A549 (cell line): ENCODE data around the gene IDE. TPM values are rescaled to one million over a fixed set of nuclear protein-coding genes. Genes with fewer than 3 reads are reported as not detected.

Source experiments
- ATAC-seq, 2 experiments: fragments of 200-7000 bp in 1 of 2; fragments of >200 bp in 1 of 2; cut with Nextera tagmentation in 1 of 2; cut with Tn5 transposase in 1 of 2; 3 replicates each; pipeline versions ENCODE4 v1.8.0 to v1.9.1; 2018 to 2020; ENCODE audit warnings: mild to moderate bottlenecking in 1 of 2, moderate library complexity in 1 of 2
- CTCF ChIA-PET: fragments of 300-600 bp; sonication (Branson Sonifier 250); formaldehyde crosslinking; extraction: SDS; loops from one replicate; lab custom pipeline; 2021; ENCODE audit warnings: antibody characterized with exemption, inconsistent platforms; lab: Yijun Ruan, JAX
- POLR2A ChIA-PET: fragments of 350-600 bp; formaldehyde crosslinking; extraction: SDS; loops from one replicate; lab custom pipeline; 2021; ENCODE audit warnings: antibody characterized with exemption, inconsistent platforms; lab: Yijun Ruan, JAX
- DNase-seq, 2 experiments: peaks; one replicate each; pipeline versions ENCODE4 v3.0.0 to v3.0.0-alpha.2; 2011 to 2016; ENCODE audit warnings: low read depth in 1 of 2, low spot score in 1 of 2
- FAIRE-seq: peaks from 2 replicates; lab custom pipeline; 2011; peaks lifted over from hg19 to GRCh38; lab: Jason Lieb, UNC
- H3K27ac ChIP-seq, 2 experiments: fragments of >200 bp; sonication (Bioruptor Twin); formaldehyde crosslinking; 3 replicates each; pipeline ENCODE4 v1.5.1; 2016 to 2017
- H3K4me1 ChIP-seq: fragments of >200 bp; sonication (Bioruptor Twin); formaldehyde crosslinking; 3 replicates; pipeline ENCODE4 v1.6.1; 2016
- H3K4me2 ChIP-seq: fragments of >200 bp; sonication (Bioruptor Twin); formaldehyde crosslinking; 3 replicates; pipeline ENCODE4 v1.6.1; 2016
- H3K4me3 ChIP-seq: fragments of >200 bp; sonication (Bioruptor Twin); formaldehyde crosslinking; 3 replicates; pipeline ENCODE4 v1.5.1; 2016
- H3K9me3 ChIP-seq: fragments of >200 bp; sonication (Bioruptor Twin); formaldehyde crosslinking; 3 replicates; pipeline ENCODE4 v1.6.1; 2016
- CBX8 ChIP-seq: fragments of 200-600 bp; sonication (generic); IDR thresholded peaks from 2 replicates; pipeline ENCODE4 v1.6.1; 2016
- CHD4 ChIP-seq: fragments of 200-600 bp; sonication (generic); IDR thresholded peaks from 2 replicates; pipeline ENCODE4 v1.6.1; 2016; ENCODE audit warnings: antibody characterized with exemption, mild to moderate bottlenecking, borderline replicate concordance
- EHF ChIP-seq: fragments of 250-450 bp; sonication (Bioruptor Pico); IDR thresholded peaks from 2 replicates; pipeline ENCODE4 v1.5.0; 2020; ENCODE audit warnings: mild to moderate bottlenecking
- EHMT2 ChIP-seq: fragments of 200-600 bp; sonication (generic); IDR thresholded peaks from 2 replicates; pipeline ENCODE4 v1.6.1; 2016; ENCODE audit warnings: antibody characterized with exemption, low read depth, mild to moderate bottlenecking, moderate library complexity
- FOXS1 ChIP-seq: fragments of 250-450 bp; sonication (Bioruptor Pico); IDR thresholded peaks from 2 replicates; pipeline ENCODE4 v1.5.0; 2020; ENCODE audit warnings: mild to moderate bottlenecking, moderate library complexity
- JUNB ChIP-seq: fragments of >200 bp; sonication (Bioruptor Twin); formaldehyde crosslinking; IDR thresholded peaks from 2 replicates; pipeline ENCODE4 v1.6.1; 2016
- KDM1A ChIP-seq: fragments of 200-600 bp; sonication (generic); IDR thresholded peaks from 2 replicates; pipeline ENCODE4 v1.6.1; 2016; ENCODE audit warnings: low read depth, mild to moderate bottlenecking
- KDM5A ChIP-seq: fragments of 200-600 bp; sonication (generic); IDR thresholded peaks from 2 replicates; pipeline ENCODE4 v1.6.1; 2016; ENCODE audit warnings: antibody characterized with exemption, mild to moderate bottlenecking
- MYC ChIP-seq: IDR thresholded peaks from 2 replicates; pipeline ENCODE4 v1.6.1; 2012; ENCODE audit warnings: mild to moderate bottlenecking, inconsistent platforms, low read length, improper control_type of control experiment, borderline replicate concordance
- POLR2AphosphoS2 ChIP-seq: conservative IDR thresholded peaks from 2 replicates; pipeline ENCODE4 v1.6.1; 2012; ENCODE audit warnings: low read length, improper control_type of control experiment, inconsistent platforms
- RAD21 ChIP-seq, 2 experiments: fragments of >200 bp in 1 of 2; sonication (Bioruptor Twin) in 1 of 2; formaldehyde crosslinking in 1 of 2; IDR thresholded peaks in 1 of 2; conservative IDR thresholded peaks in 1 of 2; 2 replicates in 1 of 2; 3 replicates in 1 of 2; pipeline ENCODE4 v1.6.1; 2012 to 2018; ENCODE audit warnings: inconsistent platforms in 1 of 2
- TFCP2L1 ChIP-seq: fragments of 250-450 bp; sonication (Bioruptor Pico); IDR thresholded peaks from 2 replicates; pipeline ENCODE4 v1.5.0; 2021; ENCODE audit warnings: mild to moderate bottlenecking
- TP53 ChIP-seq: fragments of 250-450 bp; sonication (Bioruptor Pico); IDR thresholded peaks from 2 replicates; pipeline ENCODE4 v1.5.0; 2021; ENCODE audit warnings: mild to moderate bottlenecking, moderate library complexity
- ZC3H11A ChIP-seq: fragments of 450-650 bp; IDR thresholded peaks from 2 replicates; pipeline ENCODE4 v1.6.1; 2014; ENCODE audit warnings: antibody characterized with exemption, mild to moderate bottlenecking
- ZFP36 ChIP-seq: fragments of 450-650 bp; IDR thresholded peaks from 2 replicates; pipeline ENCODE4 v1.6.1; 2014; ENCODE audit warnings: borderline replicate concordance; ENCODE audit not compliant: partially characterized antibody
- ZNF302 ChIP-seq: fragments of 250-450 bp; sonication (Bioruptor Pico); IDR thresholded peaks from 2 replicates; pipeline ENCODE4 v1.9.0; 2021; ENCODE audit warnings: inconsistent platforms, mild to moderate bottlenecking, moderate library complexity
- WGBS: methylation state at CpG from one replicate; pipeline ENCODE4 v1.1.6; 2017; ENCODE audit errors: missing lambda C conversion rate; 5-methylcytosine and 5-hydroxymethylcytosine counted together
- polyA plus RNA-seq, 4 experiments: library from polyadenylated mRNA; depleted of rRNA in 3 of 4; stranded (reverse); fragments of >200 nt; fragmentation: RNase III in 1 of 4; extraction: RNeasy Plus Mini Kit Qiagen cat#74134 plus additional on column Dnase treatment in 1 of 4; gene quantifications; 2 replicates in 3 of 4; 3 replicates in 1 of 4; pipeline ENCODE4 v1.2.3, GENCODE V29; 2011 to 2017
- TF ChIP-seq, protein P1 (sequence below): fragments of 200-600 bp; sonication (generic); IDR thresholded peaks from 2 replicates; pipeline ENCODE4 v1.6.1; 2016; ENCODE audit warnings: antibody characterized with exemption, mild to moderate bottlenecking, moderate library complexity
- TF ChIP-seq, protein P2 (sequence below): IDR thresholded peaks from 2 replicates; pipeline ENCODE4 v1.6.1; 2012; ENCODE audit warnings: low read depth, borderline replicate concordance
- TF ChIP-seq, protein P3 (sequence below): fragments of >200 bp; sonication (Bioruptor Twin); formaldehyde crosslinking; IDR thresholded peaks from 3 replicates; pipeline ENCODE4 v1.5.1; 2016
- TF ChIP-seq, protein P4 (sequence below): fragments of 150-350 bp; IDR thresholded peaks from 2 replicates; pipeline ENCODE4 v1.6.1; 2014; ENCODE audit warnings: low read depth, mild to moderate bottlenecking, low read length
- TF ChIP-seq, protein P5 (sequence below): fragments of 450-650 bp; IDR thresholded peaks from 2 replicates; pipeline ENCODE4 v1.6.1; 2014; ENCODE audit warnings: antibody characterized with exemption

The IDE gene
- polyA plus RNA-seq, 2 of the 4 experiments (the other 2 are of a cell fraction), result 25.1 to 61.1 TPM

DNA sequence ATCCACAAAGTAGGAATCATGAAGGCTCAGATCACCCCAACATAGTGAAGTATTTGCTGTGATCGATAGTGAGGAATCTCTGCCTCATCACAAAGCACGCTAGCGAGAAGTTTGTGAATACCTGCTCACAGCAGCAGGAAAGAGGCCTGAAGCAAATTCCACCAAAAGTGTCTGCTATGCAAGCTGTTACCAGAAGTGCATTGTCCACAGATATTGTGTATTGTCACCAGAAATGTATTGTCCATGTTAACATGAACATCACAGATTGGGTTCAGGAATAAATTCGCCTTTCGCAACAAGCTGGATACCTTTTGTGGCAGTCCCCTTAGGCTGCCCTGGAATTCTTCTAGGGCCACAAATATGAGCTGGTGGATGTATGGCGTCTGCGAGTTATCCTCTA, 155.0 kb downstream of the IDE start:
- Histone ChIP-seq H3K4me2 (no peak overlapping the region), H3K4me3 (no peak overlapping the region), H3K9me3 (no peaks in the 10 kb centered on the region), H3K4me1 (no peaks in the 10 kb centered on the region), H3K27ac (no peak overlapping the region)
- POLR2A ChIA-PET, result no interaction called here
- TF ChIP-seq ZC3H11A (no peak), CHD4 (no peak), CBX8 (no peak), ZNF302 (CRISPR knock-in tag) (no peak), POLR2AphosphoS2 (no peak), EHMT2 (no peak), KDM5A (no peak), ZFP36 (no peak)
- TF ChIP-seq, protein P1, sequence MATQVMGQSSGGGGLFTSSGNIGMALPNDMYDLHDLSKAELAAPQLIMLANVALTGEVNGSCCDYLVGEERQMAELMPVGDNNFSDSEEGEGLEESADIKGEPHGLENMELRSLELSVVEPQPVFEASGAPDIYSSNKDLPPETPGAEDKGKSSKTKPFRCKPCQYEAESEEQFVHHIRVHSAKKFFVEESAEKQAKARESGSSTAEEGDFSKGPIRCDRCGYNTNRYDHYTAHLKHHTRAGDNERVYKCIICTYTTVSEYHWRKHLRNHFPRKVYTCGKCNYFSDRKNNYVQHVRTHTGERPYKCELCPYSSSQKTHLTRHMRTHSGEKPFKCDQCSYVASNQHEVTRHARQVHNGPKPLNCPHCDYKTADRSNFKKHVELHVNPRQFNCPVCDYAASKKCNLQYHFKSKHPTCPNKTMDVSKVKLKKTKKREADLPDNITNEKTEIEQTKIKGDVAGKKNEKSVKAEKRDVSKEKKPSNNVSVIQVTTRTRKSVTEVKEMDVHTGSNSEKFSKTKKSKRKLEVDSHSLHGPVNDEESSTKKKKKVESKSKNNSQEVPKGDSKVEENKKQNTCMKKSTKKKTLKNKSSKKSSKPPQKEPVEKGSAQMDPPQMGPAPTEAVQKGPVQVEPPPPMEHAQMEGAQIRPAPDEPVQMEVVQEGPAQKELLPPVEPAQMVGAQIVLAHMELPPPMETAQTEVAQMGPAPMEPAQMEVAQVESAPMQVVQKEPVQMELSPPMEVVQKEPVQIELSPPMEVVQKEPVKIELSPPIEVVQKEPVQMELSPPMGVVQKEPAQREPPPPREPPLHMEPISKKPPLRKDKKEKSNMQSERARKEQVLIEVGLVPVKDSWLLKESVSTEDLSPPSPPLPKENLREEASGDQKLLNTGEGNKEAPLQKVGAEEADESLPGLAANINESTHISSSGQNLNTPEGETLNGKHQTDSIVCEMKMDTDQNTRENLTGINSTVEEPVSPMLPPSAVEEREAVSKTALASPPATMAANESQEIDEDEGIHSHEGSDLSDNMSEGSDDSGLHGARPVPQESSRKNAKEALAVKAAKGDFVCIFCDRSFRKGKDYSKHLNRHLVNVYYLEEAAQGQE, result no peak
- ATAC-seq, result no peak
- FAIRE-seq, result no peak
- DNase-seq, result no peak
- 82% methylated on average over 7 of the region's 7 CpGs for WGBS
- CTCF ChIA-PET, result interaction anchor here (0.6 to 2.3 kb wide), 2 partner anchors 331 to 602 kb away, joined by 3 to 10 read pairs; no protein-coding TSS in a partner anchor

DNA sequence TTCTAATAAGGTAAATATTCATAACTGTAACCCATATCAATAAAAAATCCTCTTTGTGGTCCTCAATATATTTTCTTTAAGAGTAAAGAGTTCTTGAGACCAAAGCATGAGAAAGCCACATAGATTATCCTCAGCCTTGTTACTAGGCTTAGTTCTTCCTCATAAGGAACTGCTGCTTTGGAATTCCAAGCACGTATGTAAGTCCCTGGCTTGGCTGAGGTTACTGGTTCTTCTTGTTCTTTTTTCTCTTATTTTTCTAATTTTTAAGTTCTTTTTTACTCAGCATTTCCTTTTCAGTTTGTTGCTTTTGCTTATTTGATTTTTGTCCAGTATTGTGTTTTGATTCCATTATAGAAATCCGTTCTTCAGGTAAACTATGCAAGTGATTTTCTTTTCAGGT, 155.7 kb downstream of the IDE start:
- no peaks in the 10 kb centered on the region for H3K9me3 ChIP-seq
- H3K4me1 ChIP-seq, result no peaks in the 10 kb centered on the region
- no peak overlapping the region for H3K27ac ChIP-seq
- no peak overlapping the region for H3K4me2 ChIP-seq
- 60% methylated on average over 2 of the region's 2 CpGs for WGBS
- no peak for ATAC-seq
- TF ChIP-seq, protein P2, sequence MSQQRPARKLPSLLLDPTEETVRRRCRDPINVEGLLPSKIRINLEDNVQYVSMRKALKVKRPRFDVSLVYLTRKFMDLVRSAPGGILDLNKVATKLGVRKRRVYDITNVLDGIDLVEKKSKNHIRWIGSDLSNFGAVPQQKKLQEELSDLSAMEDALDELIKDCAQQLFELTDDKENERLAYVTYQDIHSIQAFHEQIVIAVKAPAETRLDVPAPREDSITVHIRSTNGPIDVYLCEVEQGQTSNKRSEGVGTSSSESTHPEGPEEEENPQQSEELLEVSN, result no peak
- TF ChIP-seq RAD21 (conservative IDR thresholded peaks at IDR 0.05 in 1 of 2, IDR thresholded peaks at IDR 0.05 in 1 of 2) (no peak), TFCP2L1 (CRISPR knock-in tag) (no peak), CHD4 (no peak), JUNB (no peak)
- TF ChIP-seq, protein P3, sequence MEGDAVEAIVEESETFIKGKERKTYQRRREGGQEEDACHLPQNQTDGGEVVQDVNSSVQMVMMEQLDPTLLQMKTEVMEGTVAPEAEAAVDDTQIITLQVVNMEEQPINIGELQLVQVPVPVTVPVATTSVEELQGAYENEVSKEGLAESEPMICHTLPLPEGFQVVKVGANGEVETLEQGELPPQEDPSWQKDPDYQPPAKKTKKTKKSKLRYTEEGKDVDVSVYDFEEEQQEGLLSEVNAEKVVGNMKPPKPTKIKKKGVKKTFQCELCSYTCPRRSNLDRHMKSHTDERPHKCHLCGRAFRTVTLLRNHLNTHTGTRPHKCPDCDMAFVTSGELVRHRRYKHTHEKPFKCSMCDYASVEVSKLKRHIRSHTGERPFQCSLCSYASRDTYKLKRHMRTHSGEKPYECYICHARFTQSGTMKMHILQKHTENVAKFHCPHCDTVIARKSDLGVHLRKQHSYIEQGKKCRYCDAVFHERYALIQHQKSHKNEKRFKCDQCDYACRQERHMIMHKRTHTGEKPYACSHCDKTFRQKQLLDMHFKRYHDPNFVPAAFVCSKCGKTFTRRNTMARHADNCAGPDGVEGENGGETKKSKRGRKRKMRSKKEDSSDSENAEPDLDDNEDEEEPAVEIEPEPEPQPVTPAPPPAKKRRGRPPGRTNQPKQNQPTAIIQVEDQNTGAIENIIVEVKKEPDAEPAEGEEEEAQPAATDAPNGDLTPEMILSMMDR, result no peak
- H3K4me3 ChIP-seq, result no peak overlapping the region
- CTCF ChIA-PET, result interaction anchor here (0.9 to 2.3 kb wide), 3 partner anchors 16 to 331 kb away, joined by 3 to 10 read pairs (median 5); no protein-coding TSS in a partner anchor
- DNase-seq, result no peak
- FAIRE-seq, result no peak
- POLR2A ChIA-PET, result no interaction called here

DNA sequence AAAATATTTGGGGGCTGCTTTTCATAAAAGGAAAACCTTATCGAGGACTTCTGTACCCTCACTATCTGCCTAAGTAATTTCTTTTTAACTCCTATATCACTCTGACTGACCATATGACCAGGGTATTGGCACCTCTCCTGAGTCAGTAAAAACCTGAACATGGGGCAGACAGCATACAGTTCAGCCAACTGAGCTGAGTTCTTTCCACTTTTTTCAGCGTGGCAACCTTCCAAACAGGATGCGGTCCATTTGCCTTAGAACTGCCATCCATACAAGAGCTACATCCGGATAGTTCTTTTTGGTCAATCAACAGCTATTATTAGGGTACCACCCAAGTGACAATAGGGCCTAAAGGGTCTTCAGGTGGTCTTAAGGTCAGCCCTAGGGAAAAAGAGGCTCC, 160.4 kb downstream of the IDE start:
- Histone ChIP-seq H3K4me3 (no peak overlapping the region), H3K4me2 (no peak overlapping the region), H3K4me1 (no peaks in the 10 kb centered on the region), H3K27ac (no peak overlapping the region), H3K9me3 (no peaks in the 10 kb centered on the region)
- 82% methylated on average over 4 of the region's 4 CpGs for WGBS
- ATAC-seq (no peak), FAIRE-seq (no peak), DNase-seq (no peak)
- TF ChIP-seq CHD4 (no peak), EHMT2 (no peak), ZC3H11A (no peak), TP53 (CRISPR knock-in tag) (no peak), RAD21 (conservative IDR thresholded peaks at IDR 0.05 in 1 of 2, IDR thresholded peaks at IDR 0.05 in 1 of 2) (no peak), ZNF302 (CRISPR knock-in tag) (no peak), KDM1A (no peak), ZFP36 (no peak), MYC (no peak), FOXS1 (no peak), EHF (CRISPR knock-in tag) (no peak)
- TF ChIP-seq, protein P4, sequence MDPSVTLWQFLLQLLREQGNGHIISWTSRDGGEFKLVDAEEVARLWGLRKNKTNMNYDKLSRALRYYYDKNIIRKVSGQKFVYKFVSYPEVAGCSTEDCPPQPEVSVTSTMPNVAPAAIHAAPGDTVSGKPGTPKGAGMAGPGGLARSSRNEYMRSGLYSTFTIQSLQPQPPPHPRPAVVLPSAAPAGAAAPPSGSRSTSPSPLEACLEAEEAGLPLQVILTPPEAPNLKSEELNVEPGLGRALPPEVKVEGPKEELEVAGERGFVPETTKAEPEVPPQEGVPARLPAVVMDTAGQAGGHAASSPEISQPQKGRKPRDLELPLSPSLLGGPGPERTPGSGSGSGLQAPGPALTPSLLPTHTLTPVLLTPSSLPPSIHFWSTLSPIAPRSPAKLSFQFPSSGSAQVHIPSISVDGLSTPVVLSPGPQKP, result no peak
- TF ChIP-seq, protein P5, sequence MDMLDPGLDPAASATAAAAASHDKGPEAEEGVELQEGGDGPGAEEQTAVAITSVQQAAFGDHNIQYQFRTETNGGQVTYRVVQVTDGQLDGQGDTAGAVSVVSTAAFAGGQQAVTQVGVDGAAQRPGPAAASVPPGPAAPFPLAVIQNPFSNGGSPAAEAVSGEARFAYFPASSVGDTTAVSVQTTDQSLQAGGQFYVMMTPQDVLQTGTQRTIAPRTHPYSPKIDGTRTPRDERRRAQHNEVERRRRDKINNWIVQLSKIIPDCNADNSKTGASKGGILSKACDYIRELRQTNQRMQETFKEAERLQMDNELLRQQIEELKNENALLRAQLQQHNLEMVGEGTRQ, result no peak
- ChIA-PET CTCF (interaction anchor here (0.9 to 1.0 kb wide), 2 partner anchors 9 to 54 kb away, joined by 3 to 4 read pairs; no protein-coding TSS in a partner anchor), POLR2A (no interaction called here)
